ENCODE measurements around the gene SLC22A3.

- no peak for TF ChIP-seq CTCF (conservative IDR thresholded peaks at IDR 0.05; ENCODE audit: low read depth, low read length)
- TF ChIP-seq RAD21 (IDR thresholded peaks at IDR 0.05; ENCODE audit: low read length), result no peak
- no peak for TF ChIP-seq POLR2A (IDR thresholded peaks at IDR 0.05; ENCODE audit: low read depth, low read length)
- TF ChIP-seq, protein P1, sequence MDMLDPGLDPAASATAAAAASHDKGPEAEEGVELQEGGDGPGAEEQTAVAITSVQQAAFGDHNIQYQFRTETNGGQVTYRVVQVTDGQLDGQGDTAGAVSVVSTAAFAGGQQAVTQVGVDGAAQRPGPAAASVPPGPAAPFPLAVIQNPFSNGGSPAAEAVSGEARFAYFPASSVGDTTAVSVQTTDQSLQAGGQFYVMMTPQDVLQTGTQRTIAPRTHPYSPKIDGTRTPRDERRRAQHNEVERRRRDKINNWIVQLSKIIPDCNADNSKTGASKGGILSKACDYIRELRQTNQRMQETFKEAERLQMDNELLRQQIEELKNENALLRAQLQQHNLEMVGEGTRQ (IDR thresholded peaks at IDR 0.05; ENCODE audit: low read depth, low read length), result no peak
- TF ChIP-seq MAZ (IDR thresholded peaks at IDR 0.05; ENCODE audit: borderline replicate concordance, low read depth, low read length), result no peak
- no peak for TF ChIP-seq BHLHE40 (IDR thresholded peaks at IDR 0.05; ENCODE audit: low read depth, low read length)
- TF ChIP-seq MAFK (IDR thresholded peaks at IDR 0.05; ENCODE audit: low read depth, low read length), result no peak
- TF ChIP-seq NFE2L2 (IDR thresholded peaks at IDR 0.05; ENCODE audit: low read depth, low read length), result no peak
- no peak for TF ChIP-seq FOS (IDR thresholded peaks at IDR 0.05; ENCODE audit: low read depth, low read length)
- TF ChIP-seq RCOR1 (IDR thresholded peaks at IDR 0.05; ENCODE audit: insufficient replicate concordance, low read length), result no peak
Measured at GRCh38 chr6:160375561-160375949, 27.4 kb downstream of the SLC22A3 start.
